WI38 (cell line): ENCODE measurements around the gene NLRP12.

ENCODE experiments used
- H3K4me3 ChIP-seq: 2 replicates; pipeline ENCODE4 v1.5.1; 2011; ENCODE audit warnings: low read depth, mild to moderate bottlenecking, control low read depth, low read length
- CTCF ChIP-seq: IDR thresholded peaks from 2 replicates; pipeline ENCODE4 v1.5.1; 2012; ENCODE audit warnings: low read depth, mild to moderate bottlenecking, control low read depth, low read length

NLRP12 gene

GRCh38 chr19:53809518-53810186 is 14.5 kb downstream of the NLRP12 start:
- no peak overlapping the region for H3K4me3 ChIP-seq
- TF ChIP-seq CTCF: no peak

- peak; percentile 30; the same call in 1 of the 2 replicates for TF ChIP-seq CTCF
- no peak overlapping the region for H3K4me3 ChIP-seq
These were observed 15.4 kb downstream of the NLRP12 start for GRCh38 chr19:53808710-53809125.

GRCh38 chr19:53801257-53801656 is 22.9 kb downstream of the NLRP12 start:
- no peak overlapping the region for H3K4me3 ChIP-seq
- TF ChIP-seq CTCF: no peak

GRCh38 chr19:53795019-53795418 is 29.1 kb downstream of the NLRP12 start:
- no peak for TF ChIP-seq CTCF
- no peak overlapping the region for H3K4me3 ChIP-seq

GRCh38 chr19:53792721-53793433 is 31.2 kb downstream of the NLRP12 start:
- H3K4me3 ChIP-seq: no peak overlapping the region
- TF ChIP-seq CTCF: peak; percentile 99

- TF ChIP-seq CTCF: no peak
These were observed 34.1 kb downstream of the NLRP12 start for GRCh38 chr19:53789708-53790678.

GRCh38 chr19:53787266-53787665 is 36.8 kb downstream of the NLRP12 start:
- no peak overlapping the region for H3K4me3 ChIP-seq
- TF ChIP-seq CTCF: no peak

More at GRCh38 chr19:53789708-53790678, 34.1 kb downstream of the NLRP12 start:
- H3K4me3 ChIP-seq: no peak overlapping the region
